Measurements from ENCODE around the gene ACAD11. TPM values are rescaled to one million over a fixed set of nuclear protein-coding genes. Genes with fewer than 3 reads are reported as not detected.

Gene ACAD11
- total RNA-seq, 1 donor from 2014 or later: 14.7 TPM

DNA sequence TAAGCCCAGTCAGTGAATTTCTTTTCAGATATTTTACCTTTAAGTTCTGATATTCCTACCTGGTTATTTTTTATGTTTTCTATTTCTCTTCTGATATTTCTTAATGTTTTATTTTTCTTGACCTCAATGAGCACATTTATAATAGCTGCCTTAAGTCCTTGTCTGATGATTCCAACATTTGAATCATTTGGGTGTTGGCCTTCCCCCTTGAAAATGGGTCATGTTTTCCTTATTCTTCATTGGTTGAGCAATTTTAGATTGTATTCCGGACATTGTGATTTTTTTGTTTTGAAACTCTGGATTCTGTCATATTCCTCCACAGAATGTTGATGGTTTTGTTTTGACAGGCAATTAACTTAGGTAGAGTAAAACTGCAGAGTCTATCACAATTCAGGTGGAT, 72.2 kb downstream of the ACAD11 start:
- H3K36me3 Mint-ChIP-seq: peaks cover 7% of the 10 kb centered on the region
- no peak for DNase-seq (ENCODE audit: extremely low spot score, unreplicated experiment)
- H3K9me3 Mint-ChIP-seq: no peaks in the 10 kb centered on the region
- H3K27me3 Mint-ChIP-seq: no peaks in the 10 kb centered on the region
- H3K4me3 Mint-ChIP-seq: no peak overlapping the region
- H3K4me1 Mint-ChIP-seq (ENCODE audit: unreplicated experiment): no peaks in the 10 kb centered on the region
- H3K27ac Mint-ChIP-seq: no peak overlapping the region
- TF ChIP-seq, protein P1, sequence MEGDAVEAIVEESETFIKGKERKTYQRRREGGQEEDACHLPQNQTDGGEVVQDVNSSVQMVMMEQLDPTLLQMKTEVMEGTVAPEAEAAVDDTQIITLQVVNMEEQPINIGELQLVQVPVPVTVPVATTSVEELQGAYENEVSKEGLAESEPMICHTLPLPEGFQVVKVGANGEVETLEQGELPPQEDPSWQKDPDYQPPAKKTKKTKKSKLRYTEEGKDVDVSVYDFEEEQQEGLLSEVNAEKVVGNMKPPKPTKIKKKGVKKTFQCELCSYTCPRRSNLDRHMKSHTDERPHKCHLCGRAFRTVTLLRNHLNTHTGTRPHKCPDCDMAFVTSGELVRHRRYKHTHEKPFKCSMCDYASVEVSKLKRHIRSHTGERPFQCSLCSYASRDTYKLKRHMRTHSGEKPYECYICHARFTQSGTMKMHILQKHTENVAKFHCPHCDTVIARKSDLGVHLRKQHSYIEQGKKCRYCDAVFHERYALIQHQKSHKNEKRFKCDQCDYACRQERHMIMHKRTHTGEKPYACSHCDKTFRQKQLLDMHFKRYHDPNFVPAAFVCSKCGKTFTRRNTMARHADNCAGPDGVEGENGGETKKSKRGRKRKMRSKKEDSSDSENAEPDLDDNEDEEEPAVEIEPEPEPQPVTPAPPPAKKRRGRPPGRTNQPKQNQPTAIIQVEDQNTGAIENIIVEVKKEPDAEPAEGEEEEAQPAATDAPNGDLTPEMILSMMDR (conservative IDR thresholded peaks at IDR 0.05): no peak

DNA sequence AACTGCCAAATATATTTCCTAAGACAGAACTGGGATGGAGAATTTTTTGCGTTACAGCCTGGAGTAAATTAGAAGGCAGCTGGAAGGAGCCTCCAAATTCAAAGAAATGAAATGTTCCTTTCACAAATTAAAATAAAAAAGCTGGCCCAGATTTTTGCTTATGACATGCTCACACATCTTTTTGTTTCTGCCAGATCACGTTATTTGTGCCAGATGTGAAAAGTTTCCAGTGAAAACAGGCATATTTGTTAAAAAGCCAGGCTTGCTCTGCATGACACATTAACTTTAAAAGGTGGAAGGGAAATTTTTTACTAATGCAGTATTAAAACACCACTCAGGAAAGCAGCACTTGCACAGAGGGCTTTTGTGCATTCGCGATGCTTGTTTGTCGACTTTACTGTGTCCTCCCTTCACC, 85.8 kb downstream of the ACAD11 start:
- no peak overlapping the region for H3K27ac Mint-ChIP-seq
- peaks cover 4% of the 10 kb centered on the region for H3K9me3 Mint-ChIP-seq
- no peak for DNase-seq (ENCODE audit: extremely low spot score, unreplicated experiment)
- no peaks in the 10 kb centered on the region for H3K27me3 Mint-ChIP-seq
- TF ChIP-seq, protein P1 (conservative IDR thresholded peaks at IDR 0.05): no peak
- H3K4me3 Mint-ChIP-seq: no peak overlapping the region
- H3K4me1 Mint-ChIP-seq (ENCODE audit: unreplicated experiment): no peaks in the 10 kb centered on the region
- H3K36me3 Mint-ChIP-seq: peaks cover 17% of the 10 kb centered on the region

DNA sequence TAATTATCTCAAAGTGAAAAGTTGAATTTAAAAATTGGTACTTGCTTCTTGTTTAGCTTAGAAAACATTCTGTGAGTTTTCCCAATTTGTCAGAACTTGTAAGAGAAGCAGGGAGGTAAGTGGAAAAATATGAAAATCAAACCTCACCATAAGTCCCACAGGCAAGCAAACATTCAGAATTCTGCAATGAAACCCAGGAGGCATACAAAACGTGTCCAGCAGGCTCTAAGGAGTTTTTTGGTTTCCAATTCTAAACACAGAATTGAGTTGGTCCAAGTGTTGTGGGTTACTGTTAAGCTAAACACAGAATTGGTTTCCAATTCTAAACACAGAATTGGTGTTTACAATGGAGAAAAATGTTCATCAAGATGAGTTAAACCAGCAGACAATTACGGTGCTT, 89.6 kb downstream of the ACAD11 start:
- no peak overlapping the region for H3K4me3 Mint-ChIP-seq
- no peak for DNase-seq (ENCODE audit: extremely low spot score, unreplicated experiment)
- H3K9me3 Mint-ChIP-seq: peaks cover 4% of the 10 kb centered on the region
- no peaks in the 10 kb centered on the region for H3K27me3 Mint-ChIP-seq
- no peaks in the 10 kb centered on the region for H3K4me1 Mint-ChIP-seq (ENCODE audit: unreplicated experiment)
- TF ChIP-seq, protein P1 (conservative IDR thresholded peaks at IDR 0.05): no peak
- peaks cover 16% of the 10 kb centered on the region for H3K36me3 Mint-ChIP-seq
- H3K27ac Mint-ChIP-seq: no peak overlapping the region

DNA sequence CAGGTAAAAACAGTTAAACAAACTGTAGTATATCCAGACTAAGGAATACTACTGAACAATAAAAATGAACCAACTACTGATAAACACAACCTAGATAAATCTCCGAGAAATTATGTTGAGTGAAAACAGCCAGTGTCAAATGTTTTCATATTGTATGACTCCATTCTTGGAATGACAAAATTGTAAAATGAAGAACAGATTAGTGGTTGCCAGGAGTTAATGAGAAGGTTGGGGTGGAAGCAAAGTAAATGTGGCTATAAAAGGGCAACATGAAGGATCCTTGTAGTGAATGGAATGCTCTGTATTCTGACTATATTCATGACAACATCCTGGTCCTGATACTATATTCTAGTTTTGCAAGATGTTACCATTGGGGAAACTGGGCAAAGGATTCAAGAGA, 90.0 kb downstream of the ACAD11 start:
- no peak overlapping the region for H3K4me3 Mint-ChIP-seq
- DNase-seq (ENCODE audit: extremely low spot score, unreplicated experiment): no peak
- no peak overlapping the region for H3K27ac Mint-ChIP-seq
- H3K36me3 Mint-ChIP-seq: peaks cover 16% of the 10 kb centered on the region
- peaks cover 4% of the 10 kb centered on the region for H3K9me3 Mint-ChIP-seq
- no peaks in the 10 kb centered on the region for H3K4me1 Mint-ChIP-seq (ENCODE audit: unreplicated experiment)
- TF ChIP-seq, protein P1 (conservative IDR thresholded peaks at IDR 0.05): no peak
- no peaks in the 10 kb centered on the region for H3K27me3 Mint-ChIP-seq

DNA sequence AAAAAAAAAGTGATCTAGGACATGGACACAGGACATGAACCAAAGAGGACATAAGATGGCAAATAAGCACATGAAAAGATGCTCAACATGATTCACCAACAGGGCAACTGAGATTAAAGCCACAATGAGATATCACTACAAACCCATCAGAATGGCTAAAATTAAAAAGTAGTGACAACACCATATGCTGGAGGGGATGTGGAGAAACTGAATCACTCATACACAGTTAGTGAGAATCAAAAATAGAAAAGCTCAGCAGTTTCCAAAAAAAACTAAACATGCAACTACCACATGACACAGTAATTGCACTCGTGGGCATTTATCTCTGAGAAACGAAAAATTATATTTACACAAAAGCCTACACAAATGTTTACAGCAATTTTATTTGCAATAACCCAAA, 90.5 kb downstream of the ACAD11 start:
- Mint-ChIP-seq H3K27ac (no peak overlapping the region), H3K4me1 (ENCODE audit: unreplicated experiment) (no peaks in the 10 kb centered on the region), H3K36me3 (peaks cover 16% of the 10 kb centered on the region), H3K4me3 (no peak overlapping the region), H3K9me3 (peaks cover 4% of the 10 kb centered on the region), H3K27me3 (no peaks in the 10 kb centered on the region)
- TF ChIP-seq, protein P1 (conservative IDR thresholded peaks at IDR 0.05): no peak
- no peak for DNase-seq (ENCODE audit: extremely low spot score, unreplicated experiment)

DNA sequence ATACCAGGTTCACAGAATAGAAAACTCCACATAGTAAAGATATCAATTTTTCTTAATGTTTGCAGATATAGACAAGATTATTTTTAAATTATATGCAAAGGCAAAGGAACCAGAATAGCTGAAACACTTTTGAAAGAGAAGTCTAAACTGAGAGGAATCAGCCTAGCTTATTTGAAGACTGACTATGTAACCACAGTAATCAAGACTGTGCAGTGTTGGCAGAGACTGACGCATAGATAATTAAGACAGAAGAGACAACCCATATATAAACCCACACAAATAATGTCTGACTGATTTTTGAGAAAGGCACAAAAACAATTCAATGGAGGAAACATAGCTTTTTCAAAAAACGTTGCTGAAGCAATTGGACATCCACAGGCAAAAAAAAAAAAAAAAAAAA, 91.2 kb downstream of the ACAD11 start:
- Mint-ChIP-seq H3K9me3 (peaks cover 4% of the 10 kb centered on the region), H3K4me1 (ENCODE audit: unreplicated experiment) (no peaks in the 10 kb centered on the region), H3K27ac (no peak overlapping the region), H3K27me3 (no peaks in the 10 kb centered on the region), H3K4me3 (no peak overlapping the region), H3K36me3 (peaks cover 16% of the 10 kb centered on the region)
- TF ChIP-seq, protein P1 (conservative IDR thresholded peaks at IDR 0.05): no peak
- no peak for DNase-seq (ENCODE audit: extremely low spot score, unreplicated experiment)

Data from type B pancreatic cell (in vitro differentiated cells).